GM19395 (cell line): Measurements from ENCODE around the gene KLHDC8A.
"Not testable (repeated sequence)": the region's sequence is repeated elsewhere in the genome, so short reads cannot be mapped to it uniquely, and the experiment has no call there.

Experiments
- ATAC-seq: cut with Tn5 transposase; IDR thresholded peaks from one replicate; pipeline ENCODE4 v1.9.1; 2021; ENCODE audit warnings: mild to moderate bottlenecking, moderate library complexity; ENCODE audit not compliant: unreplicated experiment

KLHDC8A gene, protein sequence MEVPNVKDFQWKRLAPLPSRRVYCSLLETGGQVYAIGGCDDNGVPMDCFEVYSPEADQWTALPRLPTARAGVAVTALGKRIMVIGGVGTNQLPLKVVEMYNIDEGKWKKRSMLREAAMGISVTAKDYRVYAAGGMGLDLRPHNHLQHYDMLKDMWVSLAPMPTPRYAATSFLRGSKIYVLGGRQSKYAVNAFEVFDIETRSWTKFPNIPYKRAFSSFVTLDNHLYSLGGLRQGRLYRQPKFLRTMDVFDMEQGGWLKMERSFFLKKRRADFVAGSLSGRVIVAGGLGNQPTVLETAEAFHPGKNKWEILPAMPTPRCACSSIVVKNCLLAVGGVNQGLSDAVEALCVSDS

DNA sequence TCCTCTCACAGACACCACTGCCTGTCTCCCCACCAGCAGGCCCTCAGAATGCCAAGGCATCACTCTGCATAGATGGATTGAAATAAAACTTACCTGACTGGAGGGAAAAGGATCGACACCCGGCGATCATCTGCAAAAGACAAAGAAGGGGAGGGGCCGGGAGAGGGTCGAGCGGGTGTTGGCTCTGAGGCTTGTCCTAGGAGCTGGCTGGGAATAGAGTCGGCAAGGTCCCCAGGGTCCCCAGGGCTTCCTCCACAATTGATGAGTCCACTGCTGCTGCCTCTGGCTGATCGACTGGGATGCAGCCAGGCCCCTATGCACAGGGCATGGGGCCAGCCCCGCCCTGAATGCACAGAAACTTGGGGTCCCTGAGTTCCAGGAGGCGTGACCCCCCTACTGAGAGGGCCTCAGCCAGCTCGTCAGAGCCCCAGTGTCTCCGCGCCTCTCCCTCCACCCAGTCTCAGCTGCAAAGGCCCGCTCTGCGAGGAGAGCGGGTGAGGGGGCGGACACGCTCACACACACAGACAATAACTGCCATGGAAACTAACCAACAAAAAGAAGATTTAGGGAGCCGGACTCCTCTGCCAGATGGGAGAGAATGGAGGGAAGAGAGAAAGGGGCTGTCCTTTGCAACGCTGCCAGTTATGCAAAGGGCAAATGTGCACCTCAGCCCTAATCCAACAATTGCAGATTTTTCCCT is at the start of gene KLHDC8A:
Gene KLHDC8A, minus strand, starts transcription at position 483 of the 700 bp plus-strand sequence. CDS start 13,318 bp downstream, outside the sequence.
- no peak for ATAC-seq

GRCh38 chr1:205406252-205406651 is 49.5 kb upstream of the KLHDC8A start:
- ATAC-seq, result not testable (repeated sequence)

DNA sequence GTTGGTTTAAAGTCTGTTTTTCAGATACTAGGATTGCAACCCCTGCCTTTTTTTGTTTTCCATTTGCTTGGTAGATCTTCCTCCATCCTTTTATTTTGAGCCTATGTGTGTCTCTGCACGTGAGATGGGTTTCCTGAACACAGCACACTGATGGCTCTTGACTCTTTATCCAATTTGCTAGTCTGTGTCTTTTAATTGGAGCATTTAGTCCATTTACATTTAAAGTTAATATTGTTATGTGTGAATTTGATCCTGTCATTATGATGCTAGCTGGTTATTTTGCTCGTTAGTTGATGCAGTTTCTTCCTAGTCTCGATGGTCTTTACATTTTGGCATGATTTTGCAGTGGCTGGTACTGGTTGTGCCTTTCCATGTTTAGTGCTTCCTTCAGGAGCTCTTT is 47.8 kb upstream of the KLHDC8A start:
- not testable (repeated sequence) for ATAC-seq

DNA sequence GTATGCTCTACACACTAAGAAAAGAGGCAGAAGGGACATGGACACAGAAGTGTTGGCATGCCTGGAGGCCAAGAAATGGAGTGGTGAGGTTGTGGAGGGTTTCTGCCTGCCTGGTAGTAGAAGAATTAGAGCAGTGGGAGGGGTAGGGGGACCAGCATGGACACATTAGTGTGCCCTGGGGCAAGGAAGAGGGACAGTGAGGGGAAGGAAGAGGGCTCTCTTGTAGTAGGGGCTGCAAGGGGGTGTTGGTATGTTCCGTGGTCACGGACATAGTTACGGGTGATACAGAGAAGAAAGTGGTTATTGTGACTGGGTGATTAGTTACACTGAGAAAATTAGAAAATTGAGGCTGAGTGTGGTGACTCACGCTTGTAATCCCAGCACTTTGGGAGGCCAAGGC is 41.9 kb upstream of the KLHDC8A start:
- ATAC-seq, result no peak

GRCh38 chr1:205396967-205397616 is 40.4 kb upstream of the KLHDC8A start:
- ATAC-seq, result no peak

- no peak for ATAC-seq
These were observed 38.9 kb upstream of the KLHDC8A start for GRCh38 chr1:205395616-205396015.

DNA sequence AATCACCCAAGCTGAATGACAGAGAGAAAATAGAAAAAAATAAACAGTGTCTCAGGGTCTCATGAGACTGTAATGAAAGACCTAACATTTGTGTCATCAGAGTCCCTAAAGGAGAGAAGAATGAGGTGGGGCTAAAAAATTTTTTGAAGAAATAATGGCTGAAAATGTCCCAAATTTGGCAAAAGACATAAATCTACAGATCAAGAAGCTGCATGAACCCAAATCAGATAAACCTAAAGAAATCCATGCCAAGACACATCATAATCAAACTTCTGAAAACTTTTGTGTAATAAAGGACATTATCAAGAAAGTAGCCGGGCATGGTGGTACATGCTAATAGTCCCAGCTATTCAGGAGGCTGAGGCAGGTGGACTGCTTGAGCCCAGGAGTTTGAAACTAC is 35.9 kb upstream of the KLHDC8A start:
- no peak for ATAC-seq

- no peak for ATAC-seq
These were observed 34.7 kb upstream of the KLHDC8A start for GRCh38 chr1:205391386-205391785.

GRCh38 chr1:205387845-205388244 is 31.1 kb upstream of the KLHDC8A start:
- no peak for ATAC-seq

DNA sequence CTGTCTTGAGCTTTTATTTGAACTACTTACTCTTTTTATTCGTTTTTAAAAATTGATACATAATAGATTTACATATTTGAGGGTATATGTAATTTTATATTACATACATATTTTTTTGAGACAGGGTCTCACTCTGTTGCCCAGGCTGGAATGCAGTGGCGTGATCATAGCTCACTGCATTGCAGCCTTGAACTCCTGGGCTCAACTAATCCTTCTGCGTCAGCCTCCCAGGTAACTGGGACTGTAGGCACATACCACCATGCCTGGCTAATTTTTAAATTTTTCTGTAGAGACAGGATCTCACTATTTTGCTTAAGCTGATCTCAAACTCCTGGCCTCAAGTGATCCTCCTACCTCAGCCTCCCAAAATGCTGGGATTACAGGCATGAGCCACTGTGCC is 26.3 kb upstream of the KLHDC8A start:
- not testable (repeated sequence) for ATAC-seq

DNA sequence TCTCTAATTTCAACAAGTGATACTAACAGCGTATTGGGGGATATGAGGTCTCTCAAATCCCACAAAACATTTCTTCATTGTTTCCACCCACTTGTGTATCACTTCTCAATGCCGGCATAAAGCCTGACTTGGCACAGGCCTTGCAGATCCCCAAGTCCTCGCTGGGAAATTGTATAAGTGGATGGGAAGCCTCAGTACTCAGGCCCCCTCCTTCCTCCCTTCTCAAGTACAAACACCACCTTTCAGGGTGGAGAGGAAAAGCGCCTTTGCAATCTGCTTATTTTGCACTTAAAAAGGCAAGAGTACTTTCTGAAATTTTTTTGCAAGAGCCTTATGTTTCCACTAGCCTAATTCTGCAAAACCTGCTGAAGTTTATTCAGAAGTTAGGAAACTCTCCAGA is 25.8 kb upstream of the KLHDC8A start:
- no peak for ATAC-seq

GRCh38 chr1:205381305-205381704 is 24.6 kb upstream of the KLHDC8A start:
- no peak for ATAC-seq

- no peak for ATAC-seq
These were observed 24.2 kb upstream of the KLHDC8A start for GRCh38 chr1:205380882-205381281.

GRCh38 chr1:205379056-205379455 is 22.3 kb upstream of the KLHDC8A start:
- ATAC-seq, result no peak

DNA sequence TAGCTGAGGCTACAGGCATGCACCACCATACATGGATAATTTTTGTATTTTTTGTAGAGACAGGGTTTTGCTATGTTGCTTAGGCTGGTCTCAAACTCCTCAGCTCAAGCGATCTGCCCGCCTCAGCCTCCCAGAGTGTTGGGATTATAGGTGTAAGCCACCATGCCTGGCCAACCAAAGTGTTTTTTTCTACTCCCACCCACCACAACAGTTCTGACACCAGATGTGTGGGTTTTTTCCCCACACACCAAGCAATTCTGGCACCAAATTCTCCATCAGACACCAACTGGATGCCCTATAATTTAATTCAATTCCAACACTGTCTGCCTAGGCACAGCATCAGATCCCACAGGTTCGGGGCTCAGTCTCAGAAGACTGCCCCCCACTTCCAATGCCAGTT is 20.6 kb upstream of the KLHDC8A start:
- ATAC-seq, result no peak

- no peak for ATAC-seq
These were observed 20.0 kb upstream of the KLHDC8A start for GRCh38 chr1:205376739-205377138.

- no peak for ATAC-seq
These were observed 19.3 kb upstream of the KLHDC8A start for GRCh38 chr1:205375835-205376545.

GRCh38 chr1:205374210-205375078 is 17.7 kb upstream of the KLHDC8A start:
- no peak for ATAC-seq

GRCh38 chr1:205373798-205374175 is 17.1 kb upstream of the KLHDC8A start:
- ATAC-seq, result no peak
